NCI-H1436 (cell line): Measurements from ENCODE around the gene SNTG2.
"Not testable (repeated sequence)": the region's sequence is repeated elsewhere in the genome, so short reads cannot be mapped to it uniquely, and the experiment has no call there.

Experiments used
- DNase-seq: peaks from one replicate; lab custom pipeline; 2025; lab: John Stamatoyannopoulos, UW

Gene SNTG2

GRCh38 chr2:1099418-1099817 is 148.8 kb downstream of the SNTG2 start:
- DNase-seq, result no peak

- DNase-seq, result no peak
Measured at GRCh38 chr2:1101011-1101782, 150.5 kb downstream of the SNTG2 start.

- DNase-seq, result no peak
Measured at GRCh38 chr2:1101982-1102590, 151.4 kb downstream of the SNTG2 start.

- DNase-seq, result no peak
Measured at GRCh38 chr2:1104364-1104763, 153.7 kb downstream of the SNTG2 start.

- DNase-seq, result not testable (repeated sequence)
Measured at GRCh38 chr2:1106344-1106743, 155.7 kb downstream of the SNTG2 start.

GRCh38 chr2:1115843-1116539 is 165.3 kb downstream of the SNTG2 start:
- no peak for DNase-seq

- DNase-seq, result no peak
Measured at GRCh38 chr2:1117569-1117968, 166.9 kb downstream of the SNTG2 start.

- no peak for DNase-seq
Measured at GRCh38 chr2:1125217-1125616, 174.6 kb downstream of the SNTG2 start.

GRCh38 chr2:1125633-1126370 is 175.2 kb downstream of the SNTG2 start:
- no peak for DNase-seq

- no peak for DNase-seq
Measured at GRCh38 chr2:1129982-1130381, 179.3 kb downstream of the SNTG2 start.

- no peak for DNase-seq
Measured at GRCh38 chr2:1130922-1131321, 180.3 kb downstream of the SNTG2 start.

- peak; percentile 38 for DNase-seq
Measured at GRCh38 chr2:1132328-1132969, 181.8 kb downstream of the SNTG2 start.

GRCh38 chr2:1133896-1134295 is 183.2 kb downstream of the SNTG2 start:
- not testable (repeated sequence) for DNase-seq

- DNase-seq, result no peak
Measured at GRCh38 chr2:1134629-1135028, 184.0 kb downstream of the SNTG2 start.

- no peak for DNase-seq
Measured at GRCh38 chr2:1136067-1136466, 185.4 kb downstream of the SNTG2 start.

GRCh38 chr2:1136846-1137245 is 186.2 kb downstream of the SNTG2 start:
- DNase-seq, result no peak

GRCh38 chr2:1137264-1137663 is 186.6 kb downstream of the SNTG2 start:
- DNase-seq, result no peak

- no peak for DNase-seq
Measured at GRCh38 chr2:1137913-1138391, 187.3 kb downstream of the SNTG2 start.

- no peak for DNase-seq
Measured at GRCh38 chr2:1140389-1141003, 189.8 kb downstream of the SNTG2 start.

- DNase-seq, result no peak
Measured at GRCh38 chr2:1141079-1141478, 190.4 kb downstream of the SNTG2 start.

- no peak for DNase-seq
Measured at GRCh38 chr2:1143129-1143528, 192.5 kb downstream of the SNTG2 start.
